Ovary (tissue), 3 donors: Measurements from ENCODE around the gene OSBPL8.

ENCODE experiments used
- POLR2A ChIP-seq: fragments of 450-650 bp; IDR thresholded peaks from one replicate; pipeline ENCODE4 v1.6.1; 2017; ENCODE audit warnings: antibody characterized with exemption, mild to moderate bottlenecking, moderate library complexity
- TF ChIP-seq, protein P1 (sequence below), 3 donors: fragments of 450-650 bp in 2 of 3; fragments of 200-600 bp in 1 of 3; IDR thresholded peaks; one replicate each; pipeline versions ENCODE4 v1.5.1 to v1.8.0; 2016 to 2022; ENCODE audit warnings: antibody characterized with exemption in 3 of 3, mild to moderate bottlenecking in 1 of 3
- donor health status: DM: no; HTN: no; CAD: no.

DNA sequence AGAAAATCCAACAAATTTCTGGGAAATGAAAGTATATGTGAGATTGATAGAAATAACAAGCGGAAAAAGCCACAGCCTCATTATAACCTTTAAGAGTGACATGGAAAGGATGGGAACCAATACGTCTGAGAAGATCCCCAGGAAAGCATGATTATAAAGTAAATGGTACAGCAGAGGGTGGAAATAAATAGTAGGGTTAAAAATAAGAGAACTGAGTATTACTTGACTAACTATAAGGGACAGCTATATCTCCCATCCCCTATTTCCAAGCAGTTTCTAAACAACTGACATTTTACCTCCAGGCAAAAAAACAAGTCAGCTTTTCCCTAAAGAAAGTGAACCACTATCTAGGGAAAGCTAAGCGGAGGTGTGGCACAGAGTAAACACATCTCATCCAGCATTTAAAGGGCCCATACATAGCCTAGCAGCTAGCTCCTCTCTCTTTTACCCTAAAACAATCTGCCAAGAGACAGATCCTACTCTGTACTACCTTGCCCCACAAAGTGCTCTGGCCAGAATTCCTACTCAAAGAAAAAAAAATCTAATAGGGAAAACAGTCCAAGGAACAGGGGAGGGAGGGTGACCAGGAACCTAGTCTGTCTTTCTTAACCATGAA is 11.2 kb downstream of the OSBPL8 start:
- TF ChIP-seq, protein P1, sequence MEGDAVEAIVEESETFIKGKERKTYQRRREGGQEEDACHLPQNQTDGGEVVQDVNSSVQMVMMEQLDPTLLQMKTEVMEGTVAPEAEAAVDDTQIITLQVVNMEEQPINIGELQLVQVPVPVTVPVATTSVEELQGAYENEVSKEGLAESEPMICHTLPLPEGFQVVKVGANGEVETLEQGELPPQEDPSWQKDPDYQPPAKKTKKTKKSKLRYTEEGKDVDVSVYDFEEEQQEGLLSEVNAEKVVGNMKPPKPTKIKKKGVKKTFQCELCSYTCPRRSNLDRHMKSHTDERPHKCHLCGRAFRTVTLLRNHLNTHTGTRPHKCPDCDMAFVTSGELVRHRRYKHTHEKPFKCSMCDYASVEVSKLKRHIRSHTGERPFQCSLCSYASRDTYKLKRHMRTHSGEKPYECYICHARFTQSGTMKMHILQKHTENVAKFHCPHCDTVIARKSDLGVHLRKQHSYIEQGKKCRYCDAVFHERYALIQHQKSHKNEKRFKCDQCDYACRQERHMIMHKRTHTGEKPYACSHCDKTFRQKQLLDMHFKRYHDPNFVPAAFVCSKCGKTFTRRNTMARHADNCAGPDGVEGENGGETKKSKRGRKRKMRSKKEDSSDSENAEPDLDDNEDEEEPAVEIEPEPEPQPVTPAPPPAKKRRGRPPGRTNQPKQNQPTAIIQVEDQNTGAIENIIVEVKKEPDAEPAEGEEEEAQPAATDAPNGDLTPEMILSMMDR (IDR thresholded peaks at IDR 0.05), result no peak
- TF ChIP-seq POLR2A, result no peak
